RWPE1 (cell line): ENCODE measurements around the gene PDE3A.
A peak's percentile ranks its signal among the peaks of the same experiment; 100 is the strongest.

Source experiments
- CTCF ChIA-PET: fragments of 350-600 bp; sonication (Branson Sonifier 250); formaldehyde crosslinking; extraction: SDS; loops from one replicate; lab custom pipeline; 2021; lab: Yijun Ruan, JAX
- POLR2A ChIA-PET: fragments of 400-600 bp; formaldehyde crosslinking; extraction: SDS; loops from one replicate; lab custom pipeline; 2020; ENCODE audit warnings: antibody characterized with exemption; ENCODE audit not compliant: low non-redundant PET; lab: Yijun Ruan, JAX
- DNase-seq: peaks from one replicate; pipeline ENCODE4 v3.0.0; 2012; ENCODE audit warnings: low spot score
- H3K27ac ChIP-seq: fragments of 450-650 bp; 2 replicates; pipeline ENCODE4 v1.5.1; 2017
- TF ChIP-seq, protein P1 (sequence below): fragments of 450-650 bp; conservative IDR thresholded peaks from 2 replicates; pipeline ENCODE4 v1.5.1; 2017; ENCODE audit warnings: low read depth, mild to moderate bottlenecking

PDE3A gene

DNA sequence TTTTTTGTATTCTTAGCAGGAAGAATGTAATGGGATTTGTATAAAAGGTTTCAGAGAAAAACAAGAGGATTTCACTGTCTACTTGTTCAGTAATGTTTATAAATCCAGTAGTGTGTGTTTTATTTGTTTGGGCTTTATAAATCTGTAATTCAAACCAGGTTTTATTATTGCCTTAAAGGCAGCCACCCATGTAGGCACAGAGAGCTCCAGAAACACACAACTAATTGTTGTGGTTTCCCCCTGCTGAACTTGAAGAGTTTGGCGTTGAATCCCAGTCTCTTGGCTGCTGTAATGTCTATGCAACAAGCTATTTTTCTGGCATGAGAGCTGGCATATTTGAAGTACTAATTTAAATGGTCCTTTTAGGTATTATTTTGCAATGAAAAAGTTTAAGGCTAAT, 263.4 kb downstream of the PDE3A start:
- TF ChIP-seq, protein P1, sequence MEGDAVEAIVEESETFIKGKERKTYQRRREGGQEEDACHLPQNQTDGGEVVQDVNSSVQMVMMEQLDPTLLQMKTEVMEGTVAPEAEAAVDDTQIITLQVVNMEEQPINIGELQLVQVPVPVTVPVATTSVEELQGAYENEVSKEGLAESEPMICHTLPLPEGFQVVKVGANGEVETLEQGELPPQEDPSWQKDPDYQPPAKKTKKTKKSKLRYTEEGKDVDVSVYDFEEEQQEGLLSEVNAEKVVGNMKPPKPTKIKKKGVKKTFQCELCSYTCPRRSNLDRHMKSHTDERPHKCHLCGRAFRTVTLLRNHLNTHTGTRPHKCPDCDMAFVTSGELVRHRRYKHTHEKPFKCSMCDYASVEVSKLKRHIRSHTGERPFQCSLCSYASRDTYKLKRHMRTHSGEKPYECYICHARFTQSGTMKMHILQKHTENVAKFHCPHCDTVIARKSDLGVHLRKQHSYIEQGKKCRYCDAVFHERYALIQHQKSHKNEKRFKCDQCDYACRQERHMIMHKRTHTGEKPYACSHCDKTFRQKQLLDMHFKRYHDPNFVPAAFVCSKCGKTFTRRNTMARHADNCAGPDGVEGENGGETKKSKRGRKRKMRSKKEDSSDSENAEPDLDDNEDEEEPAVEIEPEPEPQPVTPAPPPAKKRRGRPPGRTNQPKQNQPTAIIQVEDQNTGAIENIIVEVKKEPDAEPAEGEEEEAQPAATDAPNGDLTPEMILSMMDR, result no peak
- POLR2A ChIA-PET, result no interaction called here
- H3K27ac ChIP-seq, result no peak overlapping the region
- CTCF ChIA-PET, result interaction anchor here (0.6 kb wide), 1 partner anchor 54 kb away, joined by 3 read pairs; no protein-coding TSS in a partner anchor
- no peak for DNase-seq

DNA sequence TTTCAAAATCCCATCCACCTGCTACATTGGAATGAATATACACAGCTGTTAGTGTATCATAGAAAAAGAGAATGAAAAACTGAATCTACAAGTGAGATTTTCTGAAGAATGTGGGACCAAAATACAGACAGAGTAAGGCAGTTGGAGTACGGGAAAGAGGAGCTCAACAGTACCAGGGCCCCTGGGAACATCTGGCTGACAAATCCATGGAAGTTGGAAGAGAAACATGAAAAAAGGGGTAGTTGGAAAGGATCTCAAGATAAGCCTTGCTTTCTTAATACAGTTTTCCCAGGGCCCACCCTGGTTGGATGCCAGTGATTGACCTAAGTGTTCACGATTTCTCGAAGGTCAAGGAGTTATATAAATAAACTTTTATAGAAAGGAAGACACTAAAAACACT, 272.8 kb downstream of the PDE3A start:
- TF ChIP-seq, protein P1, result no peak
- no peak for DNase-seq
- no peak overlapping the region for H3K27ac ChIP-seq
- ChIA-PET CTCF (no interaction called here), POLR2A (no interaction called here)

DNA sequence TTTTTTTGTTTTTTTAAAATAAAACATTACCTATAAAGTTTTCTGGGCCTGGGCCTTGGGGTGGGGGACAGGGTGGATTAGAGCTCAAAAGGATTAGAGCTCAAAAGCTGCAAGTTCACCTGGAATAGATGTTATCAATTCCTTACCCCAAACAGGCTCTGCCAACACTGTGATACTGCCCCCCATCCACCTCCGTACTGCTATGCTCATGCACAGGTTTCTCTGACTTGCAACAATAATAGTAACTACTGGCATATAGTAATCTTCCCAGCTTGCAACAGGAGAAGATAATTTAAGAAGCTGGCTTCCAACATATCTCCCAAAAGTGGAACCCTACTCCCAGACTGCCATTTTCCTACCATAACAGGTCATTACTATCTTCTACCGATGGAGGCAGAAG, 275.5 kb downstream of the PDE3A start:
- CTCF ChIA-PET, result no interaction called here
- POLR2A ChIA-PET, result no interaction called here
- H3K27ac ChIP-seq, result no peak overlapping the region
- TF ChIP-seq, protein P1, result no peak
- no peak for DNase-seq

DNA sequence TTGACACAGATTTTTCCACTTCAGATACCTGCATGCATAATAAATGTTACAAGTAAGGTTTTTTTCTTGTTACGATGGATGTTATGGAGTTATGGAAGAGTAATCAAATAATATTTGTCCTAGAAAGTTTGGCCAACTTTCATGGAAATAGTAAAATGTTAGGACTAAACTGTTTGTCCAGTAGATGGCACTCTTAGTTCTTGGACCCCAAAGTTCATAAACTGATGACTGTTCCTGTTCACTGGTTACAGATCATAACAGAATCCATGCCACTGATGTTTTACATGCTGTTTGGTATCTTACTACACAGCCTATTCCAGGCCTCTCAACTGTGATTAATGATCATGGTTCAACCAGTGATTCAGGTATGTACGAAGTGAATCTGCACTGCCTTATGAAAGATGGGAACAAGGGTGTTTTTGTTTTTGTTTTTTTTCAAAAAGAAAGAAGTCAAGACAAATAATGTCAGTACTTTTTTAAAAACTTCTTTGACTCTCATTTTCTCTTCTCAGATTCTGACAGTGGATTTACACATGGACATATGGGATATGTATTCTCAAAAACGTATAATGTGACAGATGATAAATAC, 278.0 kb downstream of the PDE3A start:
- POLR2A ChIA-PET, result no interaction called here
- TF ChIP-seq, protein P1, result 0 out of 2 replicates have a peak, but pooled peaks have one; percentile 21
- CTCF ChIA-PET, result no interaction called here
- DNase-seq, result peak; percentile 7
- no peak overlapping the region for H3K27ac ChIP-seq

DNA sequence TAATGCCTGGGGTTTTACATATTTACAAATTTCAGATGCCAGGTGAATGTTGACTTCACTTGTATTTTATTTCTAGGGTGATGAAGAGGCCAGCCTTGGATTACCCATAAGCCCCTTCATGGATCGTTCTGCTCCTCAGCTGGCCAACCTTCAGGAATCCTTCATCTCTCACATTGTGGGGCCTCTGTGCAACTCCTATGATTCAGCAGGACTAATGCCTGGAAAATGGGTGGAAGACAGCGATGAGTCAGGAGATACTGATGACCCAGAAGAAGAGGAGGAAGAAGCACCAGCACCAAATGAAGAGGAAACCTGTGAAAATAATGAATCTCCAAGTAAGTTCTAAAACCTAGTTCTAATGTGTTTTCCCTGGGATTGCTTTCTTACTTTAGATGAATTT, 285.5 kb downstream of the PDE3A start:
- DNase-seq, result no peak
- no peak overlapping the region for H3K27ac ChIP-seq
- TF ChIP-seq, protein P1, result no peak
- ChIA-PET POLR2A (no interaction called here), CTCF (no interaction called here)

DNA sequence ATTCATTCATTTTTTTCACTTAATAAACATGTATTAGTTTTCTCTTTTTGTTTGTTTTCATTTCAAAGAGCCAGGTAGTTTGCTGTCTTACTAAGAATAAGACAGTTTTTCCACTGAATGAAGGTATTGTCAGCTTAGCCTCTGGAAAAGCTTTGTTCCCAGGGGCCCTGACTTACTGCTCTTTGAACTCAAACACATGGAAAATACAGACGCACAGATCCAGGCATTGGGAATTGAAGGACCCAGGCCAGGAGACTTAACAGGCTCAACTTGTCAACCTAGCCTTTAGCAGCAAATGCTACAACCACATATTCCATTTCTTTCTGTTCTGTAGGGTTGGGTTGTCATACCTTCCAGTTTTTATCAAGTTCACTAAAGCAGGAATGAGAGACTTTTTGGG, 288.3 kb downstream of the PDE3A start:
- H3K27ac ChIP-seq, result no peak overlapping the region
- TF ChIP-seq, protein P1, result no peak
- ChIA-PET POLR2A (no interaction called here), CTCF (no interaction called here)
- DNase-seq, result no peak
